Dermis microvascular lymphatic vessel endothelial cell (primary cell): Measurements from ENCODE around the gene ANKS1A. TPM values are rescaled to one million over a fixed set of nuclear protein-coding genes. Genes with fewer than 3 reads are reported as not detected.
A peak's percentile ranks its signal among the peaks of the same experiment; 100 is the strongest.
"Not testable (repeated sequence)": the region's sequence is repeated elsewhere in the genome, so short reads cannot be mapped to it uniquely, and the experiment has no call there.

Experiments
- DNase-seq, 2 donors: peaks; one replicate each; pipeline versions ENCODE4 v3.0.0 to v3.0.0-alpha.2; 2010; ENCODE audit warnings: low read depth in 2 of 2
- total RNA-seq: library from RNA; depleted of rRNA; stranded (reverse); fragments of >200 nt; gene quantifications from 2 replicates; pipeline ENCODE4 v1.2.1, GENCODE V29; 2014

ANKS1A gene
- total RNA-seq, 1 donor from 2014 or later, result 20.0 TPM

- DNase-seq, result peak; percentile 76 to 84
Observed at GRCh38 chr6:35096129-35096862, 207.2 kb downstream of the ANKS1A start.

GRCh38 chr6:35099116-35099515 lies 210.1 kb downstream of the ANKS1A start:
- DNase-seq, result no peak

- DNase-seq, result no peak
Observed at GRCh38 chr6:35105078-35105477, 216.0 kb downstream of the ANKS1A start.

- DNase-seq, result not testable (repeated sequence)
Observed at GRCh38 chr6:35106061-35106460, 217.0 kb downstream of the ANKS1A start.

GRCh38 chr6:35107208-35107607 lies 218.2 kb downstream of the ANKS1A start:
- DNase-seq, result not testable (repeated sequence)

- DNase-seq, result not testable (repeated sequence)
Observed at GRCh38 chr6:35107761-35108160, 218.7 kb downstream of the ANKS1A start.

GRCh38 chr6:35108309-35108885 lies 219.3 kb downstream of the ANKS1A start:
- DNase-seq, result no peak

- no peak for DNase-seq
Observed at GRCh38 chr6:35120746-35121145, 231.7 kb downstream of the ANKS1A start.

GRCh38 chr6:35124356-35124755 lies 235.3 kb downstream of the ANKS1A start:
- DNase-seq, result no peak

- no peak for DNase-seq
Observed at GRCh38 chr6:35128042-35128441, 239.0 kb downstream of the ANKS1A start.

GRCh38 chr6:35128496-35128895 lies 239.4 kb downstream of the ANKS1A start:
- DNase-seq, result no peak

GRCh38 chr6:35136185-35136584 lies 247.1 kb downstream of the ANKS1A start:
- DNase-seq, result no peak

GRCh38 chr6:35138191-35138590 lies 249.1 kb downstream of the ANKS1A start:
- peak in 1 of 2 donors; percentile 90 for DNase-seq

GRCh38 chr6:35139470-35139869 lies 250.4 kb downstream of the ANKS1A start:
- DNase-seq, result no peak

- DNase-seq, result peak; percentile 71 to 77
Observed at GRCh38 chr6:35139924-35140638, 251.0 kb downstream of the ANKS1A start.

- DNase-seq, result no peak
Observed at GRCh38 chr6:35140639-35141006, 251.6 kb downstream of the ANKS1A start.

Other genes with a start within 250 kb of the ANKS1A start
- gene ILRUN, start 192.5 kb upstream of the ANKS1A start, total RNA-seq, result 42.4 and 57.8 TPM in 2 replicates
- 42.1 and 66.2 TPM in 2 replicates for gene SNRPC, start 131.8 kb upstream of the ANKS1A start, total RNA-seq
- gene BLTP3A, start 97.2 kb upstream of the ANKS1A start, total RNA-seq, result 7.6 and 11.8 TPM in 2 replicates
- 26.8 and 27.3 TPM in 2 replicates for gene TAF11, start 1.2 kb upstream of the ANKS1A start, total RNA-seq